AML-193 (cell line): ENCODE results near the gene BRIP1.
"Not testable (repeated sequence)": the region's sequence is repeated elsewhere in the genome, so short reads cannot be mapped to it uniquely, and the experiment has no call there.

Source experiments
- DNase-seq, 2 experiments: peaks; one replicate each; lab custom pipeline; 2025; lab: John Stamatoyannopoulos, UW

The BRIP1 gene

GRCh38 chr17:61799812-61800484 is 63.4 kb downstream of the BRIP1 start:
- peak; percentile 29 to 39 for DNase-seq

DNA sequence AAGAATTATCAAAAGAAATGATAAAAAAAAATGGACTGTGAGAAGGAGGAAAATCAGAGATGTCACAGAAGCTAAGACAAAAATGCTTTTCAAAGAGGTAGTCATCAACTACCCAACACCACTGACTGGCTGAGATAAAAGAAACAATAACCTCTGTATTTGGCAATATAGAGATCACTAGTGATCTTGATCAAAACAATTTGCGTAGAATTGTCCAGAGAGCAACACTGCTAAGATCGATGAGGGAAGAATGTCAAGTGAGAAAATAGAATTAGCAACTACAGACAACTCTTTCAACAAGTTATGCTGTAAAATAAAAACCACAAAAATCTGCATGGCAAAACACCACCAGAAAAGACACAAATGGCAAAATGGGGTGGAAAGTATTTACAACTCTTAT is 66.0 kb downstream of the BRIP1 start:
- DNase-seq, result no peak

- DNase-seq, result no peak
These were observed 67.8 kb downstream of the BRIP1 start for GRCh38 chr17:61795546-61795945.

DNA sequence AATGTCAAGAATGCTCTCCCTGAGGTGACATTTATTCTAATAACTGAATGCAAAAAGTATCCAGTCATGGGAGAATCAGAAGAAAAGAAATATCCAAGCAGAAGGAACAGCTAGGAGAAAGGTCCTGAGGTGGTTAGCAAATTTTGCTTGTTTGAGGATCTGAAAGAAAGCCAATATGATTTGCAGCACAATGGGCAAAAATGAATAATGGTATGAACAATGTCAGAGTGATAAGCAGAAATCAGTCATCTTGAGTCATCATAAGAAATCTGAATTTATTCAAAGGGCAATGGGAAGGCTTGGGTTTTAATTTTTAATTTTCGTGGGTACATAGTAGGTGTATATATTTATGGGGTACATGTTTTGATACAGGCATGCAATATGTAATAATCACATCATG is 68.5 kb downstream of the BRIP1 start:
- DNase-seq, result no peak

DNA sequence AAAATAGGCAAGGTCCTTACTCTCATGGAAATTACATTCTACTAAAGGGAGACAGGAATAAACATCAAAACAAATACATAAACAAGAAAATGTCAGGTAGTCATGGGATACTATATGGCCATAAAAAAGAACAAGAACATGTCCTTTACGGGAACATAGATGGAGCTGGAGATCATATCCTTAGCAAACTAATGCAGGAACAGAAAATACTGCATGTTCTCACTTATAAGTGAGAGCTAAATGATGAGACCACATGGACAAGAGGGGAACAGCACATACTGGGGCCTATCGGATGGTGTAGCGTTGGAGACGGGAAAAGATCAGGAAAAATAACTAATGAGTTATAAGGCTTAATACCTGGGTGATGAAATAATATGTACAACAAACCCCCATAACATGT is 69.1 kb downstream of the BRIP1 start:
- DNase-seq, result no peak

DNA sequence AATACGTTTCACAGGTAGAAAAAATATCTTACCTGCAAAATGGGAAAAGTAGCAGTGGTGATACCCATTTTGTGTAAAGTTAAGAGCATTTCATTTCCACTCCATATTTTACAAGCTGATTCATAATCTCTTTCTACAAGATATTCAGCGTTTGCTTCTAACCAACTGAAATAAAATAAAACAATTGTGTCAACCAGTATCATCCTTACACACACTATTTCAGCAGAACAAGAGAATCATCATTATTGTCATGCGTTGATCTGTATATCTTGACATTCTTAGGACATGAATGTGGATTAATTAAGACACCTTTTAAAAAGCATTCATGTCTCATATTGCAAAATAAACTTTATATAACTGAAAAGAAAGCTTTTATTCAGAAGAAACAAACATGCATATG is 69.8 kb downstream of the BRIP1 start:
- no peak for DNase-seq

DNA sequence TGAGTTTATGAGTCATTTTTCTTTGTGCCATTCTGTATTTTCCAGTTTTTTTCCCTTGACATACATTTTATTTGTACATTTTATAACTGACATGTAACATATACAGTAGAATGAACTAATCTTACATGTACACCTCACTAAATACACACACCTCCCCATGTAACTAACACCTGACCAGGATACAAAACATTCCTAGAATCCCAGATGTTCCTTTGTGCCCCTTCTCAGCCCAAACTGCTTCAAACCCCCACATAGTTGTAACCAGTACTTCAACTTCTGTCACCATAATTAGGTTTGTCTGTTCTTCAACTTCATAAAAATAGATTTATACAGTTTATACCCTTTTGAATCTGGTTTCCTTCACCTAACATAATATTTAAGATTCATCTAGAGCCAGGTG is 73.5 kb downstream of the BRIP1 start:
- DNase-seq, result no peak

DNA sequence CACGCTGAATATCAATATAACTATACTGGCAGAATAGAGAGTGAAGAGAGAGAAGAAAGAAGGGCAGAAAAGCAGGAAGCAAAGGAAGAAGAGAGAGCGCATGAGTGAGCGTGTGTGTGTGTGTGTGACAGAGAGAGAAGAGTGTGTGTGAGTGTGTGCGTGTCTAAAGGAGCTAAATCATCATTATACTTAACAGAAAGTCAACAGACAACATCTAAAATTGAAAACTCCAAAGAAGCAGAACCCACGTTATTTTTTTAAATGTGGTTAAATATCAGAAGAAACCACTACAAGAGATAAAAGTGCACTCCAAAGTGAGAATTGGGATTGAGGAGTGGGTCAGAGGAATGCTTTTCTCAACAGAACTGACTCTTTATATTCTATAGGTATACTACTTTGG is 77.2 kb downstream of the BRIP1 start:
- no peak for DNase-seq

GRCh38 chr17:61784510-61784909 is 78.8 kb downstream of the BRIP1 start:
- no peak for DNase-seq

GRCh38 chr17:61783556-61784304 is 79.6 kb downstream of the BRIP1 start:
- no peak for DNase-seq

DNA sequence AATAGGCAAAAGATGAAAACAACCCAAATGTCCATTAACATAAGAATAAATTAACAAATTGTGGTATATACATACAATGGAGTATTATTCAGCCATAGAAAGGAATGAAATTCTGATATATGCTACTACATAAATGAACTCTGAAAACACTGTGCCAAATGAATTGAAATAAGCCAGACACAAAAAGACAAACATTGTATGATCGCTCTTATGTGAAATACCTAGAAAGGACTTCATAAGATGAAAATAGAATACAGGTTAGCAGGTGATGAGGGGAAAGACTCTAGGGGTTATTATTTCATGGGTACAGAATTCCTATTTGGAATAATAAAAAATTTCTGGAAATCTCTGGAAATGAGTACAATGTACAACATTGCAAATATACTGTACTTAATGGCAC is 80.2 kb downstream of the BRIP1 start:
- DNase-seq, result no peak

DNA sequence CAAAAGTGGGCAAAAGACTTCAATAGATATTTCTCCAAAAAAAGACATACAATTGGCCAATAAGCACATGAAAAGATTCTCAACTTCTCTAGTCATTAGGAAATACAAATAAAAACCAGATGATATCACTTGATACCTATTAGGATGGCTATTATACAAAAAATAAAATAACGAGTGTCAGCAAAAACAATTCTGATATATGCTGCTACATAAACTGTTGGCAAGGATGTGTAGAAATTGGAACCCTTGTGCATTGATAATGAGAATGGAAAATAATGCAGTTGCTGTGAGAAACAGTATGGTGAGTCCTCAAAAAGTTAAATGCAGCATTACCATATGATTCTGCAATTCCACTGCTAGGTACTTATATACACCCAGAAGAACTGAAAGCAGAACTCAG is 80.6 kb downstream of the BRIP1 start:
- no peak for DNase-seq

- DNase-seq, result no peak
These were observed 88.0 kb downstream of the BRIP1 start for GRCh38 chr17:61775364-61775763.

- no peak for DNase-seq
These were observed 88.6 kb downstream of the BRIP1 start for GRCh38 chr17:61774724-61775123.

DNA sequence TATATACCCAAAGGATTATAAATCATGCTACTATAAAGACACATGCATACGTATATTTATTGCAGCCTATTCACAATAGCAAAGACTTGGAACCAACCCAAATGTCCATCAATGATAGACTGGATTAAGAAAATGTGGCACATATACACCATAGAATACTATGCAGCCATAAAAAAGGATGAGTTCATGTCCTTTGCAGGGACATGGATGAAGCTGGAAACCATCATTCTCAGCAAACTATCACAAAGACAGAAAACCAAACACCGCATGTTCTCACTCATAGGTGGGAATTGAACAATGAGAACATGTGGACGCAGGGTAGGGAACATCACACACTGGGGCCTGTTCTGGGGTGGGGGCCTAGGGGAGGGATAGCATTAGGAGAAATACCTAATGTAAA is 89.2 kb downstream of the BRIP1 start:
- not testable (repeated sequence) for DNase-seq

- DNase-seq, result no peak
These were observed 92.4 kb downstream of the BRIP1 start for GRCh38 chr17:61770752-61771533.

DNA sequence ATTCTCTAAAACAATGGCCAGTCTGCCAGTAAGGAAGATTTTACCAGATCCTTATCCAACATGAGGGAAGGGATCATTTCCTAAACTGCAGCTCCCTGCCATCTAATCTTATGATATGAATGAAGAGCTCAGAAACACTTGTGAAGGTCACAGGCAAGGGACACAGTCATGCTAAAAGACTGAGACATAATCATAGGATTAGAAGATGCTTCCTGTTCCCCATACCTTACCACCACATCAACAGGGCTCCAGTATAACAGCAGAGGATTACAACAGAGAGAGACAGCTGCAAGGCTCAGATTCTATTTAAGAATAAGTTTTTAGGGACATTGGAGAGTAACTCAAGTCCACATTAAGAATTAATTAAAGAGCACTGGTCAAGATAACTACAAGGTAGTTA is 93.3 kb downstream of the BRIP1 start:
- DNase-seq, result peak in 1 of 2 experiments; percentile 11

- no peak for DNase-seq
These were observed 94.9 kb downstream of the BRIP1 start for GRCh38 chr17:61768405-61768804.

DNA sequence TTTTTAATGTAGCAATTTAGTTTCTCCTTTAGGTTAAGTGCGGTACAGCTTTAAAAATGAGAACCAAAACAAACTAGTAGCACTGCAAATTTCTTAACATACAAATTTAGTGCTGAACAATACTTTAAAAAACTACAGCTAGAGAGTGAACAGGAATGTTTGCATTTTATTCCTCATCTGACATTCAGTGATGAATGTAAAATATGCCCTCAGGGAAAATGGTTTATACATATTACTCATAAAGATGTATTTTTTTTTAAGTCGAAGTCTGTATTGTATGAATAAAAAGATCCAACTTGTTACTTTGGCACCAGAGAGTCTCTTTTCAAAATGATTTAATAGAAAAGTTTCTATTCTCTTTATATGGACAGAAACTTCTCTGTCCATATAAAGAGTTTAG is 96.8 kb downstream of the BRIP1 start:
- no peak for DNase-seq

- DNase-seq, result no peak
These were observed 98.5 kb downstream of the BRIP1 start for GRCh38 chr17:61764846-61765245.

GRCh38 chr17:61761827-61762226 is 101.5 kb downstream of the BRIP1 start:
- no peak for DNase-seq

- DNase-seq, result no peak
These were observed 104.0 kb downstream of the BRIP1 start for GRCh38 chr17:61759362-61759761.

- no peak for DNase-seq
These were observed 104.9 kb downstream of the BRIP1 start for GRCh38 chr17:61758430-61758829.
